IMR-90 (cell line): ENCODE measurements around the gene RPS15.

Experiments used
- CEBPB ChIP-seq: IDR thresholded peaks from 2 replicates; pipeline ENCODE4 v1.6.1; 2012; ENCODE audit warnings: low read depth, low read length, improper control_type of control experiment
- CTCF ChIP-seq: conservative IDR thresholded peaks from 2 replicates; pipeline ENCODE4 v1.5.1; 2012; ENCODE audit warnings: mild to moderate bottlenecking, low read depth, low read length, improper control_type of control experiment
- POLR2A ChIP-seq: IDR thresholded peaks from 2 replicates; pipeline ENCODE4 v1.6.1; 2012; ENCODE audit warnings: mild to moderate bottlenecking, low read depth, low read length
- RAD21 ChIP-seq: IDR thresholded peaks from 2 replicates; pipeline ENCODE4 v1.6.1; 2012; ENCODE audit warnings: low read length, improper control_type of control experiment
- RFX5 ChIP-seq: IDR thresholded peaks from 2 replicates; pipeline ENCODE4 v1.8.0; 2012; ENCODE audit warnings: low read depth, mild to moderate bottlenecking, low read length, moderate library complexity
- SMC3 ChIP-seq: fragments of 150-350 bp; IDR thresholded peaks from 2 replicates; pipeline ENCODE4 v1.6.1; 2016; ENCODE audit warnings: low read depth, mild to moderate bottlenecking, antibody characterized with exemption, low read length, moderate library complexity

- no peak for TF ChIP-seq SMC3
- TF ChIP-seq CTCF: no peak
- no peak for TF ChIP-seq RAD21
- TF ChIP-seq RFX5: no peak
- TF ChIP-seq POLR2A: no peak
- TF ChIP-seq CEBPB: no peak
Measured at GRCh38 chr19:1396768-1397679, 41.2 kb upstream of the RPS15 start.
